Endothelial cell of umbilical vein (primary cell): ENCODE data around the gene RIMS3. TPM values are rescaled to one million over a fixed set of nuclear protein-coding genes. Genes with fewer than 3 reads are reported as not detected.

Experiments used
- BruUV-seq: library from RNA; stranded (reverse); fragments of 400-500 nt; replicated peaks from 2 replicates; lab custom pipeline; 2021; lab: Mats Ljungman, UMichigan
- CTCF ChIA-PET: fragments of 300-600, 350-600 bp; sonication (Branson Sonifier 250); formaldehyde crosslinking; loops from one replicate; lab custom pipeline; 2021; ENCODE audit warnings: antibody characterized with exemption, inconsistent platforms; lab: Charles Lee
- POLR2A ChIA-PET: fragments of 300-600, 350-600 bp; sonication (Branson Sonifier 250); formaldehyde crosslinking; loops from one replicate; lab custom pipeline; 2021; ENCODE audit warnings: antibody characterized with exemption, inconsistent platforms; lab: Charles Lee
- DNase-seq: peaks from one replicate; pipeline ENCODE4 v3.0.0-alpha.2; 2011; ENCODE audit warnings: low read depth, low spot score
- FAIRE-seq: peaks from 2 replicates; lab custom pipeline; 2011; peaks lifted over from hg19 to GRCh38; lab: Jason Lieb, UNC
- H2AFZ ChIP-seq: 2 replicates; pipeline ENCODE4 v1.6.0; 2012; ENCODE audit warnings: low read depth, low read length, control low read depth, inconsistent platforms
- H3K27ac ChIP-seq: 2 replicates; pipeline ENCODE4 v1.5.1; 2011; ENCODE audit warnings: low read depth, mild to moderate bottlenecking, control low read depth, low read length, moderate library complexity; ENCODE audit not compliant: insufficient read depth
- H3K27me3 ChIP-seq, 2 experiments: 2 replicates each; pipeline versions ENCODE4 v1.6.0 to v1.6.1; 2011; ENCODE audit warnings: low read length in 2 of 2, mixed read lengths in 1 of 2; ENCODE audit not compliant: control insufficient read depth in 2 of 2, insufficient read depth in 2 of 2
- H3K36me3 ChIP-seq, 2 experiments: 2 replicates in 1 of 2; 3 replicates in 1 of 2; pipeline ENCODE4 v1.5.1; 2011; ENCODE audit warnings: low read length in 2 of 2, mild to moderate bottlenecking in 1 of 2, moderate library complexity in 1 of 2; ENCODE audit not compliant: control insufficient read depth in 2 of 2, insufficient read depth in 2 of 2; ENCODE audit errors: extremely low read depth in 1 of 2
- H3K4me1 ChIP-seq: 3 replicates; pipeline ENCODE4 v1.5.1; 2011; ENCODE audit warnings: mild to moderate bottlenecking, low read length; ENCODE audit not compliant: control insufficient read depth, insufficient read depth; ENCODE audit errors: extremely low read depth
- H3K4me2 ChIP-seq: 2 replicates; pipeline ENCODE4 v1.6.1; 2011; ENCODE audit warnings: low read length, control low read depth, mixed read lengths; ENCODE audit not compliant: insufficient read depth
- H3K4me3 ChIP-seq, 3 experiments: fragments of 200-600 bp in 1 of 3; sonication (generic), shearing (Covaris generic) in 1 of 3; replicated peaks in 1 of 3; 2 replicates each; pipeline ENCODE4 v1.5.1; 2011 to 2016; ENCODE audit warnings: control low read depth in 3 of 3, low read length in 3 of 3, mild to moderate bottlenecking in 2 of 3, inconsistent platforms in 1 of 3, low read depth in 1 of 3, moderate library complexity in 1 of 3; ENCODE audit not compliant: insufficient read depth in 1 of 3
- H3K79me2 ChIP-seq: 2 replicates; pipeline ENCODE4 v1.6.0; 2012; ENCODE audit warnings: low read length, inconsistent platforms; ENCODE audit not compliant: control insufficient read depth, insufficient read depth
- H3K9ac ChIP-seq: replicated peaks from 2 replicates; pipeline ENCODE3; 2011; ENCODE audit warnings: low read length, control low read depth; ENCODE audit not compliant: insufficient read depth; ENCODE audit errors: extremely low read depth
- H3K9me1 ChIP-seq: replicated peaks from 3 replicates; pipeline ENCODE4 v1.6.0; 2011; ENCODE audit warnings: mild to moderate bottlenecking, low read length; ENCODE audit not compliant: control insufficient read depth, insufficient read depth; ENCODE audit errors: extremely low read depth
- H3K9me3 ChIP-seq: replicated peaks from 2 replicates; pipeline ENCODE4 v1.5.1; 2012; ENCODE audit warnings: low read length, inconsistent platforms; ENCODE audit not compliant: control insufficient read depth, insufficient read depth
- H4K20me1 ChIP-seq: replicated peaks from 2 replicates; pipeline ENCODE3; 2011; ENCODE audit warnings: mild to moderate bottlenecking, low read length; ENCODE audit not compliant: control insufficient read depth, insufficient read depth; ENCODE audit errors: extremely low read depth
- CTCF ChIP-seq, 2 donors: IDR thresholded peaks; 1 replicate in 1 of 2; 2 replicates in 1 of 2; pipeline ENCODE4 v1.5.1; 2011; ENCODE audit warnings: low read length in 2 of 2, mild to moderate bottlenecking in 2 of 2, moderate library complexity in 2 of 2, control low read depth in 1 of 2, inconsistent platforms in 1 of 2, low read depth in 1 of 2; ENCODE audit not compliant: insufficient read depth in 1 of 2; ENCODE audit errors: extremely low read depth in 1 of 2
- EZH2 ChIP-seq: IDR thresholded peaks from 2 replicates; pipeline ENCODE4 v1.6.1; 2012; ENCODE audit warnings: borderline replicate concordance, low read depth, mild to moderate bottlenecking, moderate library complexity, low read length, inconsistent platforms; ENCODE audit not compliant: severe bottlenecking
- FOS ChIP-seq: IDR thresholded peaks from 2 replicates; pipeline ENCODE4 v1.6.1; 2011; ENCODE audit warnings: mild to moderate bottlenecking, low read length, moderate library complexity, borderline replicate concordance; ENCODE audit not compliant: insufficient read depth
- GATA2 ChIP-seq: IDR thresholded peaks from 2 replicates; pipeline ENCODE4 v1.7.0; 2011; ENCODE audit warnings: low read depth, mild to moderate bottlenecking, moderate library complexity, mixed read lengths, low read length; ENCODE audit not compliant: insufficient read length, insufficient read depth
- JUN ChIP-seq: IDR thresholded peaks from 2 replicates; pipeline ENCODE4 v1.6.1; 2011; ENCODE audit warnings: borderline replicate concordance, low read depth; ENCODE audit not compliant: insufficient read length, insufficient read depth
- MAX ChIP-seq: IDR thresholded peaks from 2 replicates; pipeline ENCODE4 v1.6.1; 2011; ENCODE audit not compliant: insufficient read depth, insufficient read length
- MYC ChIP-seq: IDR thresholded peaks from one replicate; pipeline ENCODE4 v1.6.1; 2011; ENCODE audit warnings: mild to moderate bottlenecking, low read depth, low read length
- POLR2A ChIP-seq: IDR thresholded peaks from 2 replicates; pipeline ENCODE4 v1.6.1; 2012; ENCODE audit warnings: low read depth, mild to moderate bottlenecking, control low read depth, low read length
- POLR2AphosphoS5 ChIP-seq: IDR thresholded peaks from 2 replicates; pipeline ENCODE4 v1.6.1; 2012; ENCODE audit warnings: low read depth, mild to moderate bottlenecking, control low read depth, low read length, moderate library complexity; ENCODE audit not compliant: insufficient read depth
- dilution Hi-C: fragments of 300-500 bp; cut with MboI; formaldehyde crosslinking; loops from one replicate; pipeline ENCODE4 v1.15.0; 2019; ENCODE audit warnings: low sequenced_read_pairs; ENCODE audit not compliant: extremely low pct_ligation_motif_present
- intact Hi-C: fragments of 100-400 bp; cut with micrococcal nuclease; formaldehyde crosslinking; loops from one replicate; pipeline ENCODE4 v1.10.0; 2022
- polyA plus RNA-seq, 4 experiments: library from polyadenylated mRNA; depleted of rRNA in 3 of 4; stranded (reverse) in 3 of 4; unstranded in 1 of 4; fragments of >200 nt; gene quantifications; 2 replicates each; pipeline versions ENCODE4 v1.2.1 to v1.2.3, GENCODE V29; 2011 to 2012; ENCODE audit warnings: missing spikeins in 1 of 4
- total RNA-seq: library from RNA; stranded (reverse); gene quantifications from 2 replicates; pipeline ENCODE4 v1.2.3, GENCODE V29; 2021

Gene RIMS3
- total and polyA plus RNA-seq, 2 donors (not counting 3 experiments of a cell fraction or from before 2014, with no cell fraction given), result 0.14 to 0.15 TPM

- Histone ChIP-seq H2AFZ (no peak overlapping the region), H3K9ac (no peak overlapping the region), H3K4me2 (no peak overlapping the region), H3K4me1 (no peaks in the 10 kb centered on the region), H3K79me2 (no peaks in the 10 kb centered on the region), H3K27me3 (peaks cover 9 to 41% of the 10 kb centered on the region in 2 experiments), H4K20me1 (no peaks in the 10 kb centered on the region), H3K9me3 (no peaks in the 10 kb centered on the region), H3K27ac (no peak overlapping the region), H3K4me3 (no peak overlapping the region), H3K9me1 (no peaks in the 10 kb centered on the region), H3K36me3 (no peaks in the 10 kb centered on the region)
- no peak for TF ChIP-seq FOS
- TF ChIP-seq POLR2A, result no peak
- TF ChIP-seq JUN, result no peak
- TF ChIP-seq GATA2, result no peak
- TF ChIP-seq MYC, result no peak
- no peak for TF ChIP-seq EZH2
- TF ChIP-seq POLR2AphosphoS5, result no peak
- TF ChIP-seq MAX, result no peak
- TF ChIP-seq CTCF (IDR thresholded peaks at IDR 0.05; ENCODE audit: extremely low read depth in 1 of 2, insufficient read depth in 1 of 2, low read depth in 1 of 2, low read length in 2 of 2), result no peak
- dilution Hi-C loops (no loop called here), intact Hi-C loops (no loop called here)
- no peak for DNase-seq
- ChIA-PET POLR2A (no interaction called here), CTCF (interaction anchor here (0.7 to 6.3 kb wide), 3 partner anchors 16 to 32 kb away, joined by 3 to 27 read pairs (median 3); partner anchors contain the start of gene NFYC)
- BruUV-seq, result no TSS peak
- no peak for FAIRE-seq
Observed at GRCh38 chr1:40662151-40662550, 3.3 kb downstream of the RIMS3 start.
